Stimulated activated CD8-positive, alpha-beta memory T cell treated with anti-CD3 and anti-CD28 coated beads, Interleukin-4, amount 100 ng/mL, for 1 hour (primary cell): Measurements from ENCODE around the gene CGB1.
"Not testable (repeated sequence)": the region's sequence is repeated elsewhere in the genome, so short reads cannot be mapped to it uniquely, and the experiment has no call there.

ENCODE experiments used
- DNase-seq, 2 donors: peaks; one replicate each; pipeline ENCODE4 v3.0.0-alpha.2; 2020; ENCODE audit warnings: low read depth in 2 of 2, low spot score in 1 of 2

The CGB1 gene

DNA sequence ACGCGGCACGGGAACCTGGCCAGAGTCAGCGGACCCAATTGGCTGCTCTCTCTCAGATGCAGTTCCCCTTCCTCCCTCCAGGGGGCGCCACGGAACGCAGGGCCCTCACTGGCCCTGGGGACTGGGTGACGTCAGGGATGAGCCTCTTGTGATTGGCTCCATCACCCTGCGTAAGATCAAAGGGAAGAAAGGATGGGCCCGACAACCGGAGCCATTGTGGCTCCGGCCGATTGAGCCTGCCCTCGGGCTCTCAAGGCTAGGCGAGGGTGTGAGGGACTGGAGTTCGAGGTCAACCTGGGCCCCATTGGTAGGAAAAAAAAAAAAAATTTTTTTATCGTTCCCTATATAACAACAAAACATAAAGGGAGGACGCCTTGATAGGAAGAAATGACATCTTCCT lies at the start of gene CGB1:
Gene CGB1 (minus strand): TSS at position 81 of the 400 bp plus-strand sequence. CDS start 184 bp downstream, outside the sequence.
- not testable (repeated sequence) for DNase-seq

DNA sequence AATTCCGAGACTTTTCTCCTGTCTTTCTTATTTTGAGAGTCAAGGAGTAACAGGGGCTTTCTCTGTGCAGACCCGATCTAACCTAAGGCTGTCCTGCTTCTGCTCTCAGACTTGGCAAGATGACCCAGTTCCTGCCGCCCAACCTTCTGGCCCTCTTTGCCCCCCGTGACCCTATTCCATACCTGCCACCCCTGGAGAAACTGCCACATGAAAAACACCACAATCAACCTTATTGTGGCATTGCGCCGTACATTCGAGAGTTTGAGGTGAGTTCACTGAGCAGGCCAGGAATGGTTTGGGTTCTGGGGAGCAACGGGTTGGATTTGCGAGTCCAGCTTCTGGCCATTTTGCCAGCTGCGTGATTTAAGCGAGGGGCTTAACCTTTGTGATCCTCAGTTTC lies 49.6 kb upstream of the CGB1 start:
- DNase-seq: no peak

DNA sequence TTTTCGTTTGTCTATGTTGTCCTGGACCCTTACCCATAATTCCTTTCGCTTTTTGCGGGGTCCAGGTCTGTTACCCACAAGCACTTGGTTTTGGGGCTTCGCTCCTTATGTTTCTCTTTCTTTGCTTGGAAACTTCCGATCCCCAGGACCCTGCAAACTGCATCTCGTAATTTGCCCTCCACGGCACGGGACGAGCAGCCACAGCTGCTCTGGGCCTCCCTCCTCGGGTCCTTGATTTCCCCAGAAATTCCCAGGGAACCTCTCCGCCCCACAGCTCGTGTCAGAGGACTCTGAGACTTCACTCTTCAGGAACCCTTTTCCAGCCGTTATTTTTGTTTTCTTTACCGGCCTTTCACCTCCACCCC lies 49.2 kb upstream of the CGB1 start:
- DNase-seq: no peak

DNA sequence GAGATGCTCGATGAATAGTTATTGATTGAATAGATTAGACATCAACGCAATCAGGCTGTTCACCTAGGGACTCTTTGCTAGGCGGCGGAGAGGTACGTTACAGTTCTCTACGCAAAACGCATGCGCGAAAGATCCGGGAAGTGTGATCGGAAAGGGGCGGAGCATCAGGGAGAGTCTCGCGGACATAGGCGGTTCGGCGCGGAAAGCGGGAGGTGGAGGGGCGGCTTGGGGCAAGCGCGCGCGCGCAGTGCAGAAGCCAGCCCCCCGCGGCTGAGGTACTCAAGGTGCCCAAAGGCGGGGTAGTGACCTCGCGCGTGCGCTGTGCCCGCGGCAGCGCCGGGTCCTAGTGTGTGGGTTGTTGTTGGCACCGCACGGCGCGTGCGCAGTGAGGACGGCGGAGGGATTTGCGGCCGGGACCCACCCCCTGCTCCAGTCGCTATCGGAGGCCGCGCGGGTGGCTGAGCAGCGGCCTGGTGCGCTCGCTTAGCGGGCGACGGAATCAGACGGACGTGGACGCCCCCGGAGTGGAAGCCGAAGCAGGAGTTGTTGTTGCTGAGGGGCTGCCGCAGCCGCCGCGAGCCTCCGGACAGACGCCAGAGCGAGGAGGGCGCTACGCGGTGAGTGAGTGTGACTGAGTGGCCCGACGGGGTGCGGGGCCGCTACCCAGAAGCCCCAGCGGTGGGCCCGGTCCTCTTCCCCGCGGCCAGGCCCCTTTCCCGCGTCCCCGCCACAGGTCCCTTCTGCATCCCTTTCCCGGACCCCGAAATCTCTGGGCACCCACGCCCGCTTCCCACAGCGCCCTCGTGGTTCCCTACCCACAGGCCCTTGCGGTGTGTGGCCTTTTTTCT lies 48.5 kb upstream of the CGB1 start, which contains the start of gene SNRNP70:
Gene SNRNP70 (plus strand): TSS at position 432 of the 848 bp plus-strand sequence. CDS start 964 bp downstream, outside the sequence.
- DNase-seq: peak; percentile 93 to 98

DNA sequence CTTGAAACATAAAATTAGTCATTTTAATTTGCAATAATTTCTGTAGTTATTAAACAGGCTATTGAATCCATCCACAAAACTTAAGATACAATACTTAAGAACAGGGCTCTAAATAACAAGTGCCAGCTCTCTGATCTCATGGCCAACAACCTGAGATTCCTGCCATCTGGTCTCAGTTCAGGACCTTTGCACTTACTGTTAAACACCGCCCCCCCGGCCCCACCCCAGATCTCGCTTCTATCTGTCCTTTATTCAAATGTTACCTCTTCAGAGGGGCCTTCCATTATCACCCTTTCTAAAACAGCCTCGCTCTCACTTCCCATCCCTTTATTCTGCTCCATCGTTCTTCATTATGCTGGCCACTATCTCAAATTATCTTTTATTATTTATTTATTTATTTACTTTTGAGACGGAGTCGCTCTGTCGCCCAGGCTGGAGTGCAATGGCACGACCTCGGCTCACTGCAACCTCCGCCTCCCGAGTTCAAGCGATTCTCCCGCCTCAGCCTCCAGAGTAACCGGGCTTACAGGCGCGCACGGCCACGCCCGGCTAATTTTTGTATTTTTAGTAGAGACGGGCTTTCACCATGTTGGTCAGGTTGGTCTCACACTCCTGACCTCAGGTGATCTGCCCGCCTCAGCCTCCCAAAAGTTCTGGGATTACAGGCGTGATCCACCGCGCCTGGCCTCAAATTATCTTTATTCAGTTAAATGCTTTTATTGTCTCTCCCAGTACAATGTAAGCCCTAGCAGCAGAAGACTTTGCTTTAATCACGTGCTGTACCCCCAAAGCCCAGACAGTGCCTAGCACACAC lies 47.7 kb upstream of the CGB1 start:
- DNase-seq: no peak

DNA sequence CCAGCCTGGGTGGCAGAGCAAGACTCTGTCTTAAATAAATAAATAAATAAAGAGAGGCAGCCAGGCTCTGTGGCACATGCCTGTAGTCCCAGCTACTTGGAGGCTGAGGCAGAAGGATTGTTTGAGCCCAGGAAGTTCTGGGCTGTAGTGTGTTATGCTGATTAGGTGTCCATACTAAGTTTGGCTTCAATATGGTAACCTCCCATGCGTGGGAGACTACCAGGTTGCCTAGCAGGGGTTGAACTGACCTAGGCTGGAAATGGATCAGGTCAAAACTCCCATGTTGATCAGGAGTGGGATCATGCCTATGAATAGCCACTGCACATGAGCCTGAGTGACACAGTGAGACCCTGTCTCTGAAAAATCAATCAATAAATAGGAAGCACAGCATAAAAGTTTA lies 44.6 kb upstream of the CGB1 start:
- DNase-seq: no peak

DNA sequence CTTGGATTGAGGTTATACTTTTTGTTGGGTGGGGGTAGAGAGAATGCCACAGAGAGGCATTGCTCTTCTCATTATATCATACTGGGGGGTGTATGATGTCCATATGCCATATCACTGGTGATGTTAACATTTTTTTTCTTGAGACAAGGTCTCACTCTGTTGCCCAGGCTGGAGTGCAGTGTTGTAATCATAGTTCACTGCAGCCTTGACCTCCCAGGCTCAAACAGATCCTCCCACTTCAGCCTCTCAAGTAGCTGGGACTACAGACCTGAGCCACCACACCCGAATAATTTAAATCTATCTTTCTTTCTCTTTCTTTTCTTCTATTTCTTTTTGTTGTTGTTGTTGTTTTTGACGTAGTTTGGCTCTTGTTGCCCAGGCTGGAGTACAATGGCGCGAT lies 43.7 kb upstream of the CGB1 start:
- DNase-seq: no peak

DNA sequence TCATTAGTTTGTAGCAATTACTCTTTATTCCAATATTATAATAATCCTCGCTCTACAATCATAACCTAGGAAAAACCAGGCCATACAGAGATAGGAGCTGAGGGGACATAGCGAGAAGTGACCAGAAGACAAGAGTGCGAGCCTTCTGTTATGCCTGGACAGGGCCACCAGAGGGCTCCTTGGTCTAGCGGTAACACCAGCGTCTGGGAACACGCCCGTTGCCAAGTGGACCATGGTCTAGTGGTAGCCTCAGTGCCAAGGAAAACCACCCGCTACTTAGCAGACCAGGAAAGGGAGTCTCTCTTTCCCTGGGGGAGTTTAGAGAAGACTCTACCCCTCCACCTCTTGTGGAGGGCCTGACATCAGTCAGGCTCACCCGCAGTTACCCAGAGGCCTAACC lies 38.2 kb upstream of the CGB1 start:
- DNase-seq: not testable (repeated sequence)

DNA sequence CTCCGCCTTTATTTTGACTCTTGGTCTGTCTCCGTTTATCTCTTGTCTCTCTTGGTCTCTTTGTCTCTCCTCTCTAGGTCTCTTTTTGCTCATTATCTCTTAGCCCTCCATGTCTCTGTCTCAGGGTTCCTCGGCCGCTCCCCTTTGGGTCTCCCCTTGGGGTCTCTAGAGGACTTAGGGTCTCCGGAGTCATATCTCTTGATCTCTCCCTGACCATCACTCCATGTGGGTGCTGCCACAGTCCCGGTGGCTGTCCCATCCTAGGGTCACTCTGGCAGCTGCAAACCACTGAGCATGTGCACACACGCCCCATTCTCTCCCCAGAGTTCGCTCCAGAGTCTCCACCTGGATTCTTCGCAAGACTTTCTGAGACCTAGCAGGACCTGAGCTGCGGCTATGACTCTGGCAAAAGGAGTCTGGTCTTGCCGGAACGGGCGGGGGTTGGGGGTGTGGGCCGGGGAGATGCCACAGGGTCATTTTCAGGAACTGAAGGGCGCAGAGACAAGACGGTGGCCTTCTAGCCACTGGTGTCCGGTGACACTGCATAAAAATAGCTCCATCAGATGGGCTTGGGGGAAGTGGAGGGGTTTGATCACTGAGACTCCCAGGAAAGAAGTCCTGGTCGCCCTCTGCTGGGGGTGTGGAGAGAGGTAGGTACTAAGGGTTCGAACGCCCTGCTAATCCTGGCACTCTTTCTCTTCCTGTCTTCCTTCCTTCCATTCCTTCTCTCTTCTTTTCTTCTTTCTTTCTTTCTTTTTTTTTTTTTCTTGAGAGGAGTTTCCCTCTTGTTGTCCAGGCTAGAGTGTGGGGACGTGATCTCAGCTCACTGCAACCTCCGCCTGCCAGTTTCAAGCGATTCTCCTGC lies 37.1 kb upstream of the CGB1 start:
- DNase-seq: no peak

DNA sequence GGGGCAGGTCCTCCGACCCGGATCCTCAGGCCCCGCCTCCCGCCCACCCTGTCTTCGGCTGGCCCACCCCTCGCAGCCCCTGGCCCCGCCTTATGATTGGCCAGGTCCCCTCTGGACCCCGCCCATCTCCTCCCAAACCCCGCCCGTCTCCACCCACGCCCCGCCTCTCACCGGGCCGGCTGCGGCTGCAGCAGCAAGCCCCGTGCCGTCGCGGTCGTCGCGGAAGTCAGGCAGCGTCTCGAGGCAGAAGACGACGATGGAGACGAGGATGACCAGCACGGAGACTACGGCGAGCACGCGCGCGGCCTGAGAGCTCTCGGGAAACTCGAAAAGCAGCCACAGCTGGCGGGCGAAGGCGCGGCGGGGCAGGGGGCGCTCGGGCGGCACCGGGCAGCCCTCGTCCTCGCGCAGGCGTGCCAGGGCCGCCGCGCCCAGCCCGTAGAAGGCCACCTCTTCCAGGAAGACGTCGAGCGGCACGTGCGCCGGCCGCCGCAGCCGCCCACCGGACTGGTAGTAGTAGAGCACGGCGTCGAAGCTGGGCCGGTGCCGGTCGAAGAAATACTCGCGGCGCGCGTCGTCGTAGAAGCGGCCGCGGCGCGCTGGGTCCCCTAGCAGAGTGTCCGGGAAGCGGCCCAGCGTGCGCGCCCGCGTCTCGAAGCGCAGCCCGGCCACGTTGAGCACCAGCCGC lies 35.3 kb upstream of the CGB1 start:
- no peak for DNase-seq

DNA sequence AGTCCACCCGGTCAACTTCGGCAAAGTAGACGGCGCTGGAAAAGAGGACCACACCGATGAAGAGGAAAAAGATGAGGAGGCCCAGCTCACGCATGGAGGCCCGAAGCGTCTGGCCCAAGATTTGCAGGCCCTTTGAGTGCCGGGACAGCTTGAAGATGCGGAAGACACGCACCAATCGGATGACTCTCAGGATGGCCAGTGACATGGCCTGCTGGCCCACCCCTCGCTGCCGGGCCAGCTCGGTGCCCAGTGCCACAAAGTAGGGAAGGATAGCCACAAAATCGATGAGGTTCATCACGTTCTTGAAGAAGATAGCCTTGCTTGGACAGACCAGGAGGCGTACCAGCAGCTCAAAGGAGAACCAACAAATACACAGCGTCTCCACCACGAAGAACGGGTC lies 33.7 kb upstream of the CGB1 start:
- DNase-seq: no peak

DNA sequence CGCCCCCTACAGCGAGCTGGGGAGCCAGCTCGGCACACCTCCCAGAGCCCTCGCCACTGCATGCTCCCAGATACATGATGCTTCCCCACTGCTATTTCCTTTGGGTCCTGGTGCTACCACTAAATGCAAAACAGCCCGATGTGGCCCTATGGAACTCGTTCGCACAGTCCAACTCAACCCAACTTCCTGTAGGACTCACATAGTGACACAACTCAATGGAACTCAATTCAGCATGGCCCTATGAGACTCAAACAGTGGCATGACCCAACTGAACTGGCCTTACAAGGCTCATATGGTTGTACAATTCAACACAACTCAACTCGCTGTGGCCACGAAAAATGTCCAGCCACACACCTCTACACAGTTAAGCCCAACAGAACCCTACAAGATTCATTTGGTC lies 32.3 kb upstream of the CGB1 start:
- DNase-seq: no peak

DNA sequence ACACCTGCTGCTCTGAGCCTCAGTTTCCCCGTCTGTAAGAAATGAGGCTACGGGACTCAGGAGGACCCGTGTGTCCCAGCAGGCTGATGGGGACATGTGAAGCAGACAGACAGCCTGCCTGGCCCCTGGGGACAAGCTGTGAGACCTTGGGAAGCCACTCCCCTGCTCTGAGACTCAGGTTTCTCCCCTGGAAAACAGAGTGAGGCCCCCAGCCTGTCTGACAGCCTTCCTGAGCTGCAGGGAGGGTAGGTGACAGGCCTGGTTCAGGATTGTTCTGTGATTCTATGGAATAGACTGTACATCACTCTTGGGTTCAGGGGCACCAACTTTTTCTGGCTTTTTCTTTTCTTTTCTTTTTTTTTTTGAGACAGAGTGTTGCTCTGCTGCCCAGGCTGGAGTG lies 30.9 kb upstream of the CGB1 start:
- DNase-seq: no peak

DNA sequence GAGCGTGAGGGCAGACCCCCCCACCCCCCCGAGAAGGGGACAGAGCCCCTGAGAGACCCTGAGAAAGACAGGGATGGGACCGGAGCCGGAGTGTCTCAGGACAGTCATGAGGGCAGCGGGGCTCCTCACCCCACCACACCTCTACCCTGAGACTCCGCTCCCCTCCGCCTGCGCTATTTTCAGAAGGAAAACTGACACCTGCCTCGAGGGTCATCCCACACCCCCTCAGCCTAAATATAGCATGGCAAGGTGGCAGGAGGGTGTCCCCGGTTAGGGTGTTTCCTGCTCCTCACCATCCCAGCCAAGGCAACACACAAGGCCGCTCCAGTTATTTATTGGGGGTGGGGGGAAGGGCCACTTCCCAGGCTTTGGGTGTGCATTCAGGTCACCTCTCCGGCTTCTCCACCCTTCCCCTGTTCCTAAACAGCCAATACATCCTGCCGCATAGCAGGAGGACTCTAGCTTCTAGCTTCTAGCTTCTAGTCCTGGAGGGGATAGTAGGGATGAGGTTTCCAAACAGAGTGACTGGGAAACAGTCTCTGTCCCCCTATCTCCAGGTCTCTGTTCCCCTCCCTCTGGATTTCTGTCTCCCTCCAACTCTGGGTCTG lies 29.3 kb upstream of the CGB1 start:
- DNase-seq: no peak

DNA sequence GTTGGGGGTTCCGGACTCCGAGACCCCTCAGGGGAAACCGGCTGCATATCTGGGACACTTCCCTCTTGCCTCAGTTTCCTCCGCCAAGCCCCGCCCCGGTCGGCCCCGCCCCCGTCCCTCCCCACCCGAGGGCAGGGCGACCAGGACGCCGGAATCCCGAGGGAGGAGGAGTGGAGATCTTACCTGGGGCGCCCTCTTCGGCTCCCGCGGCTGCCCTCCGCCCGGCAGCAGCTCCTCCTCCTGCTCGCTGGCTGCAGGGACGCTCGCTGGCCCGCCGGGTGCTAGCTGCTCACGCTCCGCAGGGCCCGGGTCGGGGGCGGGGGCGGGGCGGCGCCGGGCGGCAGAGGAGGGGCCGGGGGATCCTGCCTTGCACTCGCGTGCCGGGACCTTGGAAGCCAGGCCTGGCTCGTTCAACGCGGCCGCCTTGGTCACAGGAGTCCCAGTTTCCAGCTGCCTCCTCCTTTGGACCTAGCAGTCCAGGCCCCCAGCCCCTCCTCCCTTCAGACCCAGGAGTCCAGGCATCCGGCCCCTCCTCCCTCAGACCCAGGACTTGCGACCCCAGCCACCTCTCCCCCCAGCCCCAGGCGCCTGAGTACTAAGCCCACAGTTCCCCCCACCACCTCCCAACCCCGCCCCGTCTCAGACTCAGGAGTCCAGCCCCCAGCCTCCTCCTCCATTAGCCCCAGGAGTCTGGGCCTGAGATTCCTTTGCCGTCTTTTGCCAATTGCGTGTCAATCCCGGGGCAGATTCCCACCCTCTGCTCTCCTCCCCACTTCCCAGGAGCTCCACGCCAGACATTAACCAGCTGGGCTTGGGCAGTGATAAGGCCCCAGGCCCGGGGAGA lies 28.3 kb upstream of the CGB1 start, which contains the start of gene NTF4:
Gene NTF4 (minus strand): TSS at position 51 of the 844 bp plus-strand sequence. CDS start 2,821 bp downstream, outside the sequence.
- no peak for DNase-seq

DNA sequence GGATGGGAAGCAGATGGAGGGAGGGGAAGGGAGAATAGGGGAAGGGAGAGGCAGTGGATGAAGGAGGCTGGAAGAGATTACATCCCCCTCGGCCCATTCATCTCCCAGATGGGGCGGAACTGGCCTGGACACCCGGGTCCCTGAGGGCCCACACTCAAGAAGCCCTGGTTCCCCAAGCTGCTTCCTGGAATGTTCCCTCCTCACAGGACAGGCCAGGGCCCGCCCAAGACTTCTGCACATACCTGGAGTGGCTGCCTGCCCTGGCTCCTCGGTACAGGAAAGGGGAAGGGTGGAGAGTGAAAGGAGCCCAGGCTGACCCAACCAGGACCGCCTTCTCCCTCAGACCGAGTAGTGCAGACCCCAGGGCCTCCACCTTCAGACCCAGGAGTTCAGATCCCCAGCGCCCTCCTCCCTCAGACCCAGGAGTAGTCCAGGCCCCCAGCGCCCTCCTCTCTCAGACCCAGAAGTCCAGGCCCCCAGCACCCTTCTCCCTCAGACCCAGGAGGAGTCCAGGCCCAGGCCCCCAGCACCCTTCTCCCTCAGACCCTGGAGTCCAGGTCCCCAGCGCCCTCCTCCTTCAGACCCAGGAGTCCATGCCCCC lies 27.4 kb upstream of the CGB1 start:
- no peak for DNase-seq

DNA sequence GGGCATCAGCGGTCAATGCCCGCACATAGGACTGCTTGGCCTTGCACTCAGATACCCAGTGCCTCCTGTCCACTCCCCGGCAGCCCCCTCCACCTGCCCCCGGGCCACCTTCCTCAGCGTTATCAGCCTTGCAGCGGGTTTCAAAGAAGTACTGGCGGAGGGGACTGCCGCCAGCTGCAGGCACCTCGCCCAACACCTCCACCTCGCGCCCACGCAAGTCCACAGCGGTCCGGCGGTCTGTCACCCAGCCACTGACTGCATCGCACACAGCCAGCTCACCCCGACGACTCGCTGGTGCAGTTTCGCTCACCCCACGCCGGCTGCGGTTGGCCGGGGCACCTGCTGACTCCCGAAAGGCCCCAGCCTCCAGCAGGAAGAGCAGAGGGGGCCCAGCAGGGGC lies 24.8 kb upstream of the CGB1 start:
- no peak for DNase-seq

DNA sequence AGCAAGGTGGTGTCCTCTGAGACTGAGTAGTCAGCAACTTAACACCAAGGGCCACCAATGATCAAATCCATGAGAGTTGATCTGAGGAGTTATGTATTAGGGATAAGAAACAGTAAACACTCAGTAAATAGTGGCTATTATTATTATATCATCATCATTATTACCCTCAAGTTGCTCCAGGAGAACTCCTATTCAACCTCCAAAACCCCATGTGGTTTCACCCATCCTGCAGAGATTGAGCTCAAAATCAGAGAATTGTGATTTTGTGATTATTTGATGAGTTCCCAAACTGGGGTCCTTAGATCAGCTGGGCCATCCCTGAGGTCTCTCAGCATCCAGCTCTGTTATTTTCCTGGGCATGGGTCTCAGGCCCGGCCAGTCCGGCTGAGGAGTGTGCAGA lies 24.3 kb upstream of the CGB1 start:
- no peak for DNase-seq

DNA sequence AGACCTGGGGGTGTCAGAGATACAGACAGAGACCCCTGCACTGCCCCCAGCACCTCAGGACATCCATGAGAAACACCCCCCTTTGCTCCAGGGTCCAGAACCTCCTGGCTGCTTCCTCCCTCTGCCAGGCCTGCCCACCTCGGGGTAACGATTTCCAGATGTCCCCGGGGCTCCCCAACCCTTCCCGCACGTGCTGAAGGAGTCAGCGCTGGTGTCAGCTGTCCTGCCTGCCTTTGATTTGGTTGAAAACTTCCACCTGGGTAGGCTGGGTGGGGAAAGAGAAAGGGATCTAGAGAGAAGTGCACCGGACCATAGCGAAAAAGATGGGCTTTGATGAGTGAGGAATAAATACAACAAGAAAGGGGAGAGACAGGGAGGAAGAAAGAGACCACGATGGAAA lies 22.4 kb upstream of the CGB1 start:
- no peak for DNase-seq
